SW 1271 (cell line): ENCODE data around the gene BRINP1.
"Not testable (repeated sequence)": the region's sequence is repeated elsewhere in the genome, so short reads cannot be mapped to it uniquely, and the experiment has no call there.

Source experiments
- DNase-seq, 2 experiments: peaks; one replicate each; lab custom pipeline; 2025; lab: John Stamatoyannopoulos, UW

BRINP1 gene

GRCh38 chr9:119185298-119185697 lies 183.9 kb downstream of the BRINP1 start:
- no peak for DNase-seq

- no peak for DNase-seq
These were observed 184.8 kb downstream of the BRINP1 start for GRCh38 chr9:119184265-119184936.

GRCh38 chr9:119181561-119181960 lies 187.7 kb downstream of the BRINP1 start:
- no peak for DNase-seq

GRCh38 chr9:119180897-119181296 lies 188.3 kb downstream of the BRINP1 start:
- DNase-seq, result no peak

- DNase-seq, result no peak
These were observed 189.5 kb downstream of the BRINP1 start for GRCh38 chr9:119179701-119180100.

- DNase-seq, result no peak
These were observed 192.0 kb downstream of the BRINP1 start for GRCh38 chr9:119177196-119177595.

GRCh38 chr9:119175581-119175980 lies 193.7 kb downstream of the BRINP1 start:
- no peak for DNase-seq

- not testable (repeated sequence) for DNase-seq
These were observed 200.0 kb downstream of the BRINP1 start for GRCh38 chr9:119169222-119169621.

GRCh38 chr9:119167876-119168275 lies 201.4 kb downstream of the BRINP1 start:
- DNase-seq, result no peak

GRCh38 chr9:119167267-119167666 lies 202.0 kb downstream of the BRINP1 start:
- no peak for DNase-seq

- no peak for DNase-seq
These were observed 203.1 kb downstream of the BRINP1 start for GRCh38 chr9:119166096-119166495.

- DNase-seq, result no peak
These were observed 204.1 kb downstream of the BRINP1 start for GRCh38 chr9:119165131-119165530.

GRCh38 chr9:119164716-119165115 lies 204.5 kb downstream of the BRINP1 start:
- DNase-seq, result no peak

- no peak for DNase-seq
These were observed 208.7 kb downstream of the BRINP1 start for GRCh38 chr9:119160551-119160950.

- no peak for DNase-seq
These were observed 209.8 kb downstream of the BRINP1 start for GRCh38 chr9:119159386-119159785.

GRCh38 chr9:119157196-119157595 lies 212.0 kb downstream of the BRINP1 start:
- no peak for DNase-seq

- no peak for DNase-seq
These were observed 212.9 kb downstream of the BRINP1 start for GRCh38 chr9:119156354-119156753.

GRCh38 chr9:119154527-119154926 lies 214.7 kb downstream of the BRINP1 start:
- no peak for DNase-seq

GRCh38 chr9:119153402-119153801 lies 215.8 kb downstream of the BRINP1 start:
- DNase-seq, result no peak

GRCh38 chr9:119148855-119149254 lies 220.4 kb downstream of the BRINP1 start:
- no peak for DNase-seq

- no peak for DNase-seq
These were observed 231.8 kb downstream of the BRINP1 start for GRCh38 chr9:119137479-119137878.

GRCh38 chr9:119126040-119126439 lies 243.2 kb downstream of the BRINP1 start:
- no peak for DNase-seq

GRCh38 chr9:119121899-119122298 lies 247.3 kb downstream of the BRINP1 start:
- no peak for DNase-seq

- no peak for DNase-seq
These were observed 251.8 kb downstream of the BRINP1 start for GRCh38 chr9:119117409-119117808.
